Measurements from ENCODE around the gene OR52A5. TPM values are rescaled to one million over a fixed set of nuclear protein-coding genes. Genes with fewer than 3 reads are reported as not detected.

The OR52A5 gene
- total RNA-seq, 6 donors from 2014 or later = not detected

Other genes with a start within 250 kb of the OR52A5 start
- gene OR51A7, start 234.6 kb downstream of the OR52A5 start, total RNA-seq = not detected
- not detected for gene OR51G2, start 219.0 kb downstream of the OR52A5 start, total RNA-seq
- gene OR51G1, start 214.0 kb downstream of the OR52A5 start, total RNA-seq = not detected
- gene OR51A4, start 190.8 kb downstream of the OR52A5 start, total RNA-seq = not detected
- not detected for gene OR51A2, start 182.6 kb downstream of the OR52A5 start, total RNA-seq
- not detected for gene OR51L1, start 143.5 kb downstream of the OR52A5 start, total RNA-seq
- not detected for gene OR52J3, start 91.8 kb downstream of the OR52A5 start, total RNA-seq
- gene OR52E2, start 78.7 kb downstream of the OR52A5 start, total RNA-seq = not detected
- not detected for gene OR52E1, start 68.8 kb downstream of the OR52A5 start, total RNA-seq
- gene OR52A1, start 16.4 kb upstream of the OR52A5 start, total RNA-seq = not detected
- gene OR51V1, start 62.3 kb upstream of the OR52A5 start, total RNA-seq = not detected
- 1,000 to 10,000 TPM in 2 of 6 donors, 100 to 1,000 TPM in 2, 10 to 100 TPM in 2; 26.2 to 1,949 (median 399) TPM for gene HBB, start 88.7 kb upstream of the OR52A5 start, total RNA-seq
- 1 to 10 TPM in 1 of 6 donors, not detected in 5; 7.2 TPM for gene HBD, start 96.1 kb upstream of the OR52A5 start, total RNA-seq
- gene HBG1, start 111.5 kb upstream of the OR52A5 start, total RNA-seq = 1 to 10 TPM in 2 of 6 donors, not detected in 4; 2.9 to 4.6 TPM
- 10 to 100 TPM in 1 of 6 donors, 1 to 10 TPM in 1, not detected in 4; 10.0 to 15.8 TPM for gene HBG2, start 116.4 kb upstream of the OR52A5 start, total RNA-seq
- gene HBE1, start 131.6 kb upstream of the OR52A5 start, total RNA-seq = 1 to 10 TPM in 2 of 6 donors, not detected in 4; 2.5 to 3.0 TPM
- under 1 TPM in 1 of 6 donors, not detected in 5; 0.27 TPM for gene OR51B4, start 163.6 kb upstream of the OR52A5 start, total RNA-seq
- 1 to 10 TPM in 1 of 6 donors, not detected in 5; 1.2 TPM for gene OR51B2, start 185.9 kb upstream of the OR52A5 start, total RNA-seq
- 1 to 10 TPM in 1 of 6 donors, under 1 TPM in 2, not detected in 3; 0.26 to 2.0 (median 0.30) TPM for gene OR51B5, start 205.2 kb upstream of the OR52A5 start, total RNA-seq
- not detected for gene OR51B6, start 213.2 kb upstream of the OR52A5 start, total RNA-seq
- gene OR51M1, start 245.5 kb upstream of the OR52A5 start, total RNA-seq = not detected